ENCODE measurements around the gene AHCYL2. TPM values are rescaled to one million over a fixed set of nuclear protein-coding genes. Genes with fewer than 3 reads are reported as not detected.

AHCYL2 gene
- total and polyA plus RNA-seq, 4 donors: 2.0 to 10.0 (median 3.6) TPM

DNA sequence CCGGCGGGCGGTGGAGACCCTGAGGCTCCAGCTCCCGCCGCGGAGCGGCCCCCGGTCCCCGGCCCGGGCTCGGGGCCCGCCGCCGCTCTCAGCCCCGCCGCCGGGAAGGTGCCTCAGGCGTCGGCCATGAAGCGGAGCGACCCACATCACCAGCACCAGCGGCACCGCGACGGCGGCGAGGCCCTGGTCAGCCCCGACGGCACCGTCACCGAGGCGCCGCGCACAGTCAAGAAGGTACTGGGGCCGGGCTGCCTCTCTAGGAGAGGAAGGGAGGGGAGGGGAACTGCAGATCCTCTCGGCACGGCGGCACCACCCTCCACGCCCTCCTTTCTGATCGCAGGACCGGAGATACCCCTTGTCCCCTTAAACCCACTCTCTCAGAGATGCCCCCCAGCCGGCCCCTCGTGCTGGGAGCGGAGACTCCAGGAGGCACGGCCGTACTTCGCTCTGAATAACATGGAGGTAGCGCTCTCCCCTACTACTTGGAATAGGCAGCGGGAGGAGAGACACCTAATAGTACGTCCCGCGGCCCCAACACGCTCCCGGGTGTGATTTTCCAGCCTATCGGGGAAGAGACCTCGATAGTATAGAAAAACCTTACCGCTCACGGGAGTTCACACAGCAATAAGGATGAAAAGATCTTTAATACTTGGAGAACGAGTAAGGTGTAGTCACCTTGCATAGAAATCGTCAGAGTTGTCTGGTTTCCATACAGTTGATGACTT lies 538 bp downstream of the AHCYL2 start:
- H3K9me3 ChIP-seq (ENCODE audit: control insufficient read depth in 4 of 4, low read length in 3 of 4): no peaks in the 10 kb centered on the region
- H3K4me1 ChIP-seq (ENCODE audit: control insufficient read depth in 4 of 4, insufficient read depth in 4 of 4, low read length in 3 of 4): peaks cover 0 to 15% (median 12%) of the 10 kb centered on the region in 4 donors
- under 1% methylated on average over 60 of the region's 60 CpGs for WGBS
- H3K4me3 ChIP-seq (ENCODE audit: low read depth in 1 of 3, low read length in 3 of 3): peak overlapping the region; percentile 83 to 99 (median 87)
- peak overlapping the region; percentile 72 to 73 for H3K9ac ChIP-seq (ENCODE audit: low read depth in 1 of 2, low read length in 2 of 2)
- H3K27me3 ChIP-seq (ENCODE audit: control insufficient read depth in 4 of 4, insufficient read depth in 4 of 4, low read length in 3 of 4): no peaks in the 10 kb centered on the region
- no peak for TF ChIP-seq SP1 (IDR thresholded peaks at IDR 0.05)
- TF ChIP-seq GABPA (IDR thresholded peaks at IDR 0.05 in 1 of 2, conservative IDR thresholded peaks at IDR 0.05 in 1 of 2): no peak
- TF ChIP-seq FOXA1 (IDR thresholded peaks at IDR 0.05): no peak
- TF ChIP-seq YY1 (IDR thresholded peaks at IDR 0.05): no peak
- TF ChIP-seq REST (IDR thresholded peaks at IDR 0.05): no peak
- TF ChIP-seq RXRA (IDR thresholded peaks at IDR 0.05): no peak
- TF ChIP-seq HNF4A (conservative IDR thresholded peaks at IDR 0.05): no peak
- TF ChIP-seq HNF4G (IDR thresholded peaks at IDR 0.05): no peak
- no peak for TF ChIP-seq FOXA2 (IDR thresholded peaks at IDR 0.05)
- no peak for TF ChIP-seq EGR1 (IDR thresholded peaks at IDR 0.05; ENCODE audit: low read depth in 2 of 2)
- TF ChIP-seq CTCF (IDR thresholded peaks at IDR 0.05; ENCODE audit: low read depth, low read length, missing input control): no peak
- H3K36me3 ChIP-seq (ENCODE audit: control insufficient read depth in 4 of 4, insufficient read depth in 3 of 4, low read depth in 1 of 4, low read length in 3 of 4): no peaks in the 10 kb centered on the region
- H3K27ac ChIP-seq (ENCODE audit: low read depth in 1 of 2, low read length in 2 of 2): peak overlapping the region; percentile 25 to 99
- DNase-seq (ENCODE audit: low spot score): peak; percentile 47

DNA sequence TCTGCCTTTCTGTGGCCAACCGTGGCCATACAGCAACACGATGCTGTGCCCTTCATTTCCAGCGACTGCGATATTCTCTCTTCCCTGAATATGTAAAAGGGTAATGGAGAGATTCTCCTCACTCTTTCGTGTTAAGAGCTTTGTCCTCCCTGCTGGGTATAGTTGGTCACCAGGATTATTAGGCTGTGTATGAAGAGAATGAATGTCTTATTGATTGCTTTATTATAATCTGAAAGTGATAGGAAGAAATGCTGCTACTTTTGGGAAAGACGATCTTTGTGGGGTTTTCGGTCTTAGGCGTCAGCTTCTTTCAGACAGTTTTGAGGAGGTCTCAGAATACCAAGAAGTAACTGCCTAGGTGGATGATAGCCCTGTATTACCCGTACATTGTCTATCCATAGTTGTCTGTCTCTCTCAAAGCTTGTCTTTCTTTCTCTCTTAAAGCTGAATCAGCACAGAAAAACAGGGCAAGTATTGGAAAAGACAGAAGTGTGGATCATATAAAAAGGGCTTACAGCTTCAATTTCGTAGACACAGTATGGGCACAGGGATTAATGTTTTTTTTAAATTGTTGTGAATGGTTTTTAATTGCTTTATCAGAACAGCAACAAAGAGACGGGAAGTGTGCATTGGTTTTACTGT lies 1.2 kb downstream of the AHCYL2 start:
- WGBS: 30% methylated on average over 11 of the region's 11 CpGs
- peak overlapping the region in 1 of 2 donors; percentile 25 for H3K27ac ChIP-seq (ENCODE audit: low read depth in 1 of 2, low read length in 2 of 2)
- no peaks in the 10 kb centered on the region for H3K9me3 ChIP-seq (ENCODE audit: control insufficient read depth in 4 of 4, low read length in 3 of 4)
- peaks cover 0 to 15% (median 12%) of the 10 kb centered on the region in 4 donors for H3K4me1 ChIP-seq (ENCODE audit: control insufficient read depth in 4 of 4, insufficient read depth in 4 of 4, low read length in 3 of 4)
- peak overlapping the region in 1 of 2 donors; percentile 73 for H3K9ac ChIP-seq (ENCODE audit: low read depth in 1 of 2, low read length in 2 of 2)
- H3K4me3 ChIP-seq (ENCODE audit: low read depth in 1 of 3, low read length in 3 of 3): peak overlapping the region; percentile 83 to 99 (median 87)
- H3K27me3 ChIP-seq (ENCODE audit: control insufficient read depth in 4 of 4, insufficient read depth in 4 of 4, low read length in 3 of 4): no peaks in the 10 kb centered on the region
- TF ChIP-seq YY1 (IDR thresholded peaks at IDR 0.05) (peak; percentile 20), CTCF (IDR thresholded peaks at IDR 0.05; ENCODE audit: low read depth, low read length, missing input control) (no peak)
- TF ChIP-seq, protein P1, sequence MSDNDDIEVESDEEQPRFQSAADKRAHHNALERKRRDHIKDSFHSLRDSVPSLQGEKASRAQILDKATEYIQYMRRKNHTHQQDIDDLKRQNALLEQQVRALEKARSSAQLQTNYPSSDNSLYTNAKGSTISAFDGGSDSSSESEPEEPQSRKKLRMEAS (IDR thresholded peaks at IDR 0.05): no peak
- DNase-seq (ENCODE audit: low spot score): no peak
- H3K36me3 ChIP-seq (ENCODE audit: control insufficient read depth in 4 of 4, insufficient read depth in 3 of 4, low read depth in 1 of 4, low read length in 3 of 4): no peaks in the 10 kb centered on the region
